Measurements from ENCODE around the gene CDC42.
"Not testable (repeated sequence)": the region's sequence is repeated elsewhere in the genome, so short reads cannot be mapped to it uniquely, and the experiment has no call there.

- TF ChIP-seq, protein P1, sequence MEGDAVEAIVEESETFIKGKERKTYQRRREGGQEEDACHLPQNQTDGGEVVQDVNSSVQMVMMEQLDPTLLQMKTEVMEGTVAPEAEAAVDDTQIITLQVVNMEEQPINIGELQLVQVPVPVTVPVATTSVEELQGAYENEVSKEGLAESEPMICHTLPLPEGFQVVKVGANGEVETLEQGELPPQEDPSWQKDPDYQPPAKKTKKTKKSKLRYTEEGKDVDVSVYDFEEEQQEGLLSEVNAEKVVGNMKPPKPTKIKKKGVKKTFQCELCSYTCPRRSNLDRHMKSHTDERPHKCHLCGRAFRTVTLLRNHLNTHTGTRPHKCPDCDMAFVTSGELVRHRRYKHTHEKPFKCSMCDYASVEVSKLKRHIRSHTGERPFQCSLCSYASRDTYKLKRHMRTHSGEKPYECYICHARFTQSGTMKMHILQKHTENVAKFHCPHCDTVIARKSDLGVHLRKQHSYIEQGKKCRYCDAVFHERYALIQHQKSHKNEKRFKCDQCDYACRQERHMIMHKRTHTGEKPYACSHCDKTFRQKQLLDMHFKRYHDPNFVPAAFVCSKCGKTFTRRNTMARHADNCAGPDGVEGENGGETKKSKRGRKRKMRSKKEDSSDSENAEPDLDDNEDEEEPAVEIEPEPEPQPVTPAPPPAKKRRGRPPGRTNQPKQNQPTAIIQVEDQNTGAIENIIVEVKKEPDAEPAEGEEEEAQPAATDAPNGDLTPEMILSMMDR (conservative IDR thresholded peaks at IDR 0.05 in 1 of 2, IDR thresholded peaks at IDR 0.05 in 1 of 2; ENCODE audit: extremely low read depth in 1 of 2, insufficient read depth in 1 of 2, low read depth in 1 of 2, low read length in 2 of 2): not testable (repeated sequence)
- not testable (repeated sequence) for TF ChIP-seq EZH2 (IDR thresholded peaks at IDR 0.05; ENCODE audit: borderline replicate concordance, low read length)
These were observed 42.9 kb upstream of the CDC42 start for GRCh38 chr1:22009566-22009965.
